ENCODE measurements around the gene PLSCR3.

The PLSCR3 gene

DNA sequence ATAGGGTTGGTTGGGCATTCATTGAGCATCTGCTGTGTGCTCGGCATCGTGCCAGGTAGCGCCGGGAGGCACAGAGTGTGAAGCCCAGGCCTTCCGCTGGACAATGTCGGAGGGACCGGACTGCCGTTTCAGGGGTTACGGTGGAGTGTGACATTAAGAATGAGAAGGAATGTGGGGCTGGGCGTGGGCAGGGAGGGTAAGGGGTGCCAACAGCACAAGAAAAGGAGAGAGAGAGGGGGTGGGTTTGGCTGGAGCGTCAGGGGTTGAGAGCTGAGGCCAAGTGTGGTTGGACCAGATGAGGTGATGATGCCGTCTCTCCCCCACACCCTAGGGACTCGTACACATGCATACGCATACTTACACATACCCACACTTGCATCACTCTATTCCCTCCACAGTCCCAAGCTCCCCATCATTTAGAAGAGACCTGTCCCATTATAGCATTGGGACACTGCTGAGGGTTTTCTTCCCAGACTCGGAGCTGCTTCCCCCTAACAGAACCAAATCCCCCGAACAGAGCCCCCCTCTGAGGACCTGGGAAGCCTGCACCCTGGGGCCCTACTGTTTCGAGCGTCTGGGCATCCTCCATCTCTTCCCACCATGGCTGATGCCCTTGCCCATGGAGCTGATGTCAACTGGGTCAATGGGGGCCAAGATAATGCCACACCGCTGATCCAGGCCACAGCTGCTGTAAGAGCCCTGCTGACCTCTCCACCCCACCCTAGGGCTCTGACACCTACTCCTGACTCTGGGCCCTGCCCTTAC, 45.7 kb downstream of the PLSCR3 start:
- Histone ChIP-seq H3K36me3 (ENCODE audit: insufficient read depth, low read length) (no peaks in the 10 kb centered on the region), H3K9ac (ENCODE audit: low read depth, low read length) (no peak overlapping the region), H3K9me3 (ENCODE audit: control insufficient read depth, insufficient read depth, low read length) (no peaks in the 10 kb centered on the region), H3K4me1 (ENCODE audit: insufficient read depth, low read length) (peaks cover 3% of the 10 kb centered on the region; the same call in 1 of the 2 replicates)

DNA sequence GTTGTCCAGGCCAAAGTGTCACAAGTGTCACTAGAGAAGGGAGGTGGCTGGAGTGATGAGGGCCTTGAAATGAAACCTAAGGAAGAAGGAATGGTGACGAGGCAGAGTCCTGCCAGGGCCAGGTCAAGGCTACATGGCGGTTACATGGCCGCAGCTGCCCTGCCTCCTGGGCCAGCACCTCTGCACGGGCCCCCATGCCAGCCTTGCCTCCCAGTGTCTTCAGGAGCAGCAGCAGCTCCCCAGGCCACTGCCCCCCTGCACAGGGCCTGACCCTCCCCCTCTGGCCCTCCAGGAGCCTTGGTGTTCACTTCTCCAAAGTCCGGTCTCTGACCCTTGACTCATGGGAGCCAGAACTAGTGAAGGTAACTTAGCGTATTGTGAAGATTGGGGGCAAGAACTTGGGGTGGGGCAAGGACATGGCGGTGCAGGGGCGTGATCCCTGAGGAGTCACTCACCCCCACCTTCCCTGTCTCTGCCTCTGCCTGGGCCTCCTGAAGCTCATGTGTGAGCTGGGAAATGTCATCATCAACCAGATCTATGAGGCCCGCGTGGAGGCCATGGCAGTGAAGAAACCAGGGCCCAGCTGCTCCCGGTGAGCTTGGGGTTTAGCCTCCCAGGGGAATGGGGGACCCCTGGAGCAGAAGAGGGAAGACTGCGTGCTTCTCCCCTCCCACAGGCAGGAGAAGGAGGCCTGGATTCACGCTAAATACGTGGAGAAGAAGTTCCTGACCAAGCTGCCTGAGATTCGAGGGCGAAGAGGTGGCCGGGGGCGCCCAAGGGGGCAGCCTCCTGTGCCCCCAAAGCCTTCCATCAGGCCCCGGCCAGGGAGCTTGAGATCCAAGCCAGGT, 46.5 kb downstream of the PLSCR3 start:
- Histone ChIP-seq H3K9ac (ENCODE audit: low read depth, low read length) (no peak overlapping the region), H3K9me3 (ENCODE audit: control insufficient read depth, insufficient read depth, low read length) (no peaks in the 10 kb centered on the region), H3K4me1 (ENCODE audit: insufficient read depth, low read length) (peaks cover 3% of the 10 kb centered on the region; the same call in 1 of the 2 replicates), H3K36me3 (ENCODE audit: insufficient read depth, low read length) (no peaks in the 10 kb centered on the region)

DNA sequence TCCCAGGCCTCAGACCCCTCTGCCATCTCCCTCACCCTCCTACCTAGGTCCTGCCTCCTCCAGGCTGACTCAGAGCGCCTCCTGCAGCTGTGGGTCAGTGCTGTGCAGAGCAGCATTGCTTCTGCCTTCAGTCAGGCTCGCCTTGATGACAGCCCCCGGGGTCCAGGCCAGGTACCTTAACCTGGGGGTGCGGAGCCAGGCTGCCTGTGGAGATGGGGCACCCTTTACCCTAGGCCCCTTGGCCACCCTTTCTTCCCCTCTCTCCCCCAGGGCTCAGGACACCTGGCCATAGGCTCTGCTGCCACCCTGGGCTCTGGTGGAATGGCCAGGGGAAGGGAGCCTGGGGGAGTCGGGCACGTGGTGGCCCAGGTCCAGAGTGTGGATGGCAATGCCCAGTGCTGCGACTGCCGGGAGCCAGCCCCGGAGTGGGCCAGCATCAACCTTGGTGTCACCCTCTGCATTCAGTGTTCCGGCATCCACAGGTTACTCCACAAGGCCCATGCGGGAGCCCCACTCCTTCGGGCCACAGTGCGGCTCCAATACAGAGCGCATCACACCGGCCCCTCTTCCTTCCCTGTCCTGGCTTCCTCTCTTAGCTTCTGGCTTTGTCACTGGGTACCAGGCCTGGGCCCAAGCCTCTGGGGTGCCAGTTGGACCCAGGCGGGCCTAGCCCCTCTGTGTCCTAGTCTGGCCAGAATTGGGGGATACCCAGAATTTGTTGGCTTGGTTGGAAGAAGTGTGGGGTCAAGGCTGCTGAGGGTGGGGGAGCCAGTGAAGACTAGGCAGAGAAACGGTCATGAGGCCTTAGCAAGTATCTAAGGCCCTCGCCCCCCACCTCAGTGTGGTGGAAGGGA, 47.3 kb downstream of the PLSCR3 start:
- Histone ChIP-seq H3K4me1 (ENCODE audit: insufficient read depth, low read length) (peaks cover 3% of the 10 kb centered on the region; the same call in 1 of the 2 replicates), H3K9me3 (ENCODE audit: control insufficient read depth, insufficient read depth, low read length) (no peaks in the 10 kb centered on the region), H3K9ac (ENCODE audit: low read depth, low read length) (no peak overlapping the region), H3K36me3 (ENCODE audit: insufficient read depth, low read length) (no peaks in the 10 kb centered on the region)

DNA sequence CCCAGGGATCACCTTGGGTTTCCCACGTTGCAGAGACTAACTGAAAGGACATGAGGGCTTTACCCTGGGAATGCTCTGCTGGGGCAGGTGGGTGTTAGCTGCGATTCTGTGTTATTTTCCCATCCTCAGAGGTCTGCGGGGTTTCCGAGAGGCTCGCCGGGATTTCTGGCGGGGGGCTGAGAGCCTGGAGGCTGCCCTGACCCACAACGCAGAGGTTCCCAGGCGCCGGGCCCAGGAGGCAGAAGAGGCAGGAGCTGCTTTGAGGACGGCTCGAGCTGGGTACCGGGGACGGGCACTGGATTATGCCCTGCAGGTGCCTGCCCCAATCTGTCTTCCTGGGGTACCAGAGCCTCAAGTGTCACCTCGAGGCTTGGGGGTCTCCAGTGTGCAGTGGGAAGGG, 51.1 kb downstream of the PLSCR3 start:
- H3K9ac ChIP-seq (ENCODE audit: low read depth, low read length): no peak overlapping the region
- H3K9me3 ChIP-seq (ENCODE audit: control insufficient read depth, insufficient read depth, low read length): no peaks in the 10 kb centered on the region
- H3K36me3 ChIP-seq (ENCODE audit: insufficient read depth, low read length): no peaks in the 10 kb centered on the region
- H3K4me1 ChIP-seq (ENCODE audit: insufficient read depth, low read length): no peaks in the 10 kb centered on the region

DNA sequence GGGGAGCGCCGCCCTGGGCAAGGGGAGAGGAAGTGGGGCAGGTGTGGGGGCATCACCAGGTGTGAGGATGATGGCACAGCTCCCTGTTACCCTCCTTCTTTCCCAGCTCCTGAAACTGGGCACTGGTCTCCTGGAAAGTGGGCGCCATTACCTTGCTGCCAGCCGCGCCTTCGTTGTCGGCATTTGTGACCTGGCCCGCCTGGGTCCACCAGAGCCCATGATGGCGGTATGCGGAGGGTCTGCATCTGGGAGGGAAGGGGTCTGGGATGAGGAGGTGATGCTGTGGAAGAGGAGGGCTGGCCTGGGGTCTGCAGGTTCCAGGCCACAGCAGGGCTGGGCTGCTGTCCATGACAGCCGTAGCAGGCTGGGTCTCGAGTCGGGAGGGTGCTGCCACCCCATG, 52.5 kb downstream of the PLSCR3 start:
- H3K36me3 ChIP-seq (ENCODE audit: insufficient read depth, low read length): no peaks in the 10 kb centered on the region
- no peaks in the 10 kb centered on the region for H3K9me3 ChIP-seq (ENCODE audit: control insufficient read depth, insufficient read depth, low read length)
- peaks cover 6% of the 10 kb centered on the region; the same call in 1 of the 2 replicates for H3K4me1 ChIP-seq (ENCODE audit: insufficient read depth, low read length)
- H3K9ac ChIP-seq (ENCODE audit: low read depth, low read length): no peak overlapping the region

DNA sequence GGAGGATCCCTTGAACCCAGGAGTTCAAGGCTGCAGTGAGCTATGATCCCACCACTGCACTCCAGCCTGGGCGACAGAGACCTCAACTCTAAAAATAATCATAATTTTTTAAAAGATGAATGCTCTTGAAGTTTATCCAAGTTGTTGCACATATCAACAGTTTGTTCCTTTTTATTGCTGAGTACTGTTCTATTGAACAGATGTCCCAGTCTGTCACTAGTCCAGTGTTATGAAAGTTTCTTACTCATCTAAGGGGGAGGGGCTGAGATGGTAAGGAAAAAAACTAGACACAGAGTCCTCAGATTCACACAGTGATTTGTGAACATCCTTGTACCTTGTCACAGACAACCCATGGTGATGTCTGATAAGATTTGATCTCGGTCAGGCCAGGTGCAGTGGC, 54.1 kb downstream of the PLSCR3 start:
- Histone ChIP-seq H3K36me3 (ENCODE audit: insufficient read depth, low read length) (no peaks in the 10 kb centered on the region), H3K4me1 (ENCODE audit: insufficient read depth, low read length) (peaks cover 6% of the 10 kb centered on the region; the same call in 1 of the 2 replicates), H3K9me3 (ENCODE audit: control insufficient read depth, insufficient read depth, low read length) (no peaks in the 10 kb centered on the region), H3K9ac (ENCODE audit: low read depth, low read length) (no peak overlapping the region)
